Measurements from ENCODE around the gene GRM4. TPM values are rescaled to one million over a fixed set of nuclear protein-coding genes. Genes with fewer than 3 reads are reported as not detected.

The GRM4 gene
- total and polyA plus RNA-seq, 10 of the 15 experiments (the other 5 are each of a cell fraction or from before 2014, with no cell fraction given), result 0.01 to 0.31 (median 0.05) TPM; not detected in 2

DNA sequence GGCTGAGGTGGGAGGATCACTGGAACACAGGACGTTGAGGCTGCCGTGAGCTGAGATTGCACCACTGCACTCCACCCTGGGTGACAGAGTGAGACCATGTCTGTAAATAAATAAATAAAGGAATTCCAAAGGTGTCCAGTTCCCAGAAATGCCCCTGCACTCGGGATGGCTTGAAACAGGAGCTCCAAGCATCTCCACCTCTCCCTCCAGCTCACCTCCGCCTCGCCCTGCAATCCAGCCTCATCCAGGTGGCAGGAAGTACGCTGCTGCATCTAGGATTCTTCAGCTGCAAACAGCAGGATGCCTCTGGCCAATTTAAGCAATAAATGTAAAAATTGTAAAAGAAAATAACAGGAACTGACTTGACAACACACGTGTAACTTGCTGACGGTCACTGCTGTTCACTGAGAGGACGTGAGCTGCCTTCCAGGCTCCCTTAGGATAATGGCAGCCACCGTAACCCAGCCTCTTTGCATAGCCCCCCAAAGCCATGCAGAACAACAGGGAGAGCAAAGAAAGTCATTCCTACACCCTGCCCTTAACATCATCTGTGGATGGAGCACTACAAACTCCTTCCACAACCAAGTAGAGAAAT lies 11.4 kb upstream of the GRM4 start:
- H3K36me3 ChIP-seq (ENCODE audit: control insufficient read depth in 2 of 2, insufficient read depth in 2 of 2, low read length in 1 of 2), result no peaks in the 10 kb centered on the region
- ChIA-PET RAD21 (ENCODE audit: unreplicated experiment) (no interaction called here), CTCF (interaction anchor here (0.6 to 4.1 kb wide), 3 partner anchors 12 to 1816 kb away, joined by 3 to 19 read pairs (median 4); no protein-coding TSS in a partner anchor), SMC1A (ENCODE audit: uncharacterized antibody, unreplicated experiment) (no interaction called here), POLR2A (no interaction called here)
- 10% methylated on average over 10 of the region's 10 CpGs for whole genome bisulfite sequencing (ENCODE audit: insufficient coverage, insufficient replicate concordance, low lambda C conversion rate, missing lambda C conversion rate)
- FAIRE-seq (no peak), ATAC-seq (no peak), DNase-seq (ENCODE audit: low read depth, low spot score) (no peak)
- peaks cover 3% of the 10 kb centered on the region; the same call in 1 of the 3 replicates for H3K9me3 ChIP-seq (replicated peaks; ENCODE audit: control insufficient read depth, insufficient read depth, low read length)
- in situ Hi-C loops (cut with MboI) (loop anchor here (5.0 to 10.0 kb wide), 2 partner anchors 103 to 390 kb away; no protein-coding TSS in a partner anchor), intact Hi-C loops (cut with micrococcal nuclease; ENCODE audit: unreplicated experiment) (loop anchor here (10.0 kb wide), 1 partner anchor 573 kb away; the partner anchor contains the start of gene BAK1)
- H3K27ac ChIP-seq (ENCODE audit: control insufficient read depth, insufficient read depth), result no peak overlapping the region
- H2AFZ ChIP-seq (ENCODE audit: control insufficient read depth, low read depth, low read length), result no peak overlapping the region
- no peak overlapping the region for H3K4me2 ChIP-seq (ENCODE audit: control insufficient read depth, insufficient read depth)
- no TSS peak for BruUV-seq (replicated peaks)
- H3K4me3 ChIP-seq, result no peak overlapping the region
- H3K4me1 ChIP-seq (ENCODE audit: control insufficient read depth, insufficient read depth, low read length), result peaks cover 10% of the 10 kb centered on the region
- H4K20me1 ChIP-seq (ENCODE audit: control insufficient read depth, insufficient read depth), result no peaks in the 10 kb centered on the region
- peaks cover 3% of the 10 kb centered on the region in 2 experiments; a peak in 3 of 4 replicates for H3K27me3 ChIP-seq (replicated peaks in 1 of 2; ENCODE audit: control insufficient read depth in 2 of 2, insufficient read depth in 2 of 2, low read length in 1 of 2)
- H3K9ac ChIP-seq (ENCODE audit: control insufficient read depth, insufficient read depth, low read length), result no peak overlapping the region
- H3K79me2 ChIP-seq (ENCODE audit: control insufficient read depth, insufficient read depth, low read length), result no peaks in the 10 kb centered on the region
- no peak for TF ChIP-seq RUNX3 (IDR thresholded peaks at IDR 0.05; ENCODE audit: low read length)
- TF ChIP-seq ZSCAN29 (IDR thresholded peaks at IDR 0.05), result no peak
- TF ChIP-seq, protein P1, sequence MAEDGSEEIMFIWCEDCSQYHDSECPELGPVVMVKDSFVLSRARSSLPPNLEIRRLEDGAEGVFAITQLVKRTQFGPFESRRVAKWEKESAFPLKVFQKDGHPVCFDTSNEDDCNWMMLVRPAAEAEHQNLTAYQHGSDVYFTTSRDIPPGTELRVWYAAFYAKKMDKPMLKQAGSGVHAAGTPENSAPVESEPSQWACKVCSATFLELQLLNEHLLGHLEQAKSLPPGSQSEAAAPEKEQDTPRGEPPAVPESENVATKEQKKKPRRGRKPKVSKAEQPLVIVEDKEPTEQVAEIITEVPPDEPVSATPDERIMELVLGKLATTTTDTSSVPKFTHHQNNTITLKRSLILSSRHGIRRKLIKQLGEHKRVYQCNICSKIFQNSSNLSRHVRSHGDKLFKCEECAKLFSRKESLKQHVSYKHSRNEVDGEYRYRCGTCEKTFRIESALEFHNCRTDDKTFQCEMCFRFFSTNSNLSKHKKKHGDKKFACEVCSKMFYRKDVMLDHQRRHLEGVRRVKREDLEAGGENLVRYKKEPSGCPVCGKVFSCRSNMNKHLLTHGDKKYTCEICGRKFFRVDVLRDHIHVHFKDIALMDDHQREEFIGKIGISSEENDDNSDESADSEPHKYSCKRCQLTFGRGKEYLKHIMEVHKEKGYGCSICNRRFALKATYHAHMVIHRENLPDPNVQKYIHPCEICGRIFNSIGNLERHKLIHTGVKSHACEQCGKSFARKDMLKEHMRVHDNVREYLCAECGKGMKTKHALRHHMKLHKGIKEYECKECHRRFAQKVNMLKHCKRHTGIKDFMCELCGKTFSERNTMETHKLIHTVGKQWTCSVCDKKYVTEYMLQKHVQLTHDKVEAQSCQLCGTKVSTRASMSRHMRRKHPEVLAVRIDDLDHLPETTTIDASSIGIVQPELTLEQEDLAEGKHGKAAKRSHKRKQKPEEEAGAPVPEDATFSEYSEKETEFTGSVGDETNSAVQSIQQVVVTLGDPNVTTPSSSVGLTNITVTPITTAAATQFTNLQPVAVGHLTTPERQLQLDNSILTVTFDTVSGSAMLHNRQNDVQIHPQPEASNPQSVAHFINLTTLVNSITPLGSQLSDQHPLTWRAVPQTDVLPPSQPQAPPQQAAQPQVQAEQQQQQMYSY (CRISPR knock-in tag; IDR thresholded peaks at IDR 0.05), result no peak
- TF ChIP-seq PAX8 (IDR thresholded peaks at IDR 0.05), result no peak
- no peak for TF ChIP-seq MYC (IDR thresholded peaks at IDR 0.05; ENCODE audit: insufficient read depth, insufficient read length, insufficient replicate concordance, low read length, severe bottlenecking)
- TF ChIP-seq SMC3 (IDR thresholded peaks at IDR 0.05; ENCODE audit: borderline replicate concordance, low read length), result no peak
- TF ChIP-seq NFYB (IDR thresholded peaks at IDR 0.05; ENCODE audit: insufficient read depth, low read depth, low read length), result no peak
- TF ChIP-seq ZNF274 (IDR thresholded peaks at IDR 0.05; ENCODE audit: insufficient read depth, insufficient read length), result no peak
- no peak for TF ChIP-seq MYB (IDR thresholded peaks at IDR 0.05; ENCODE audit: borderline replicate concordance, low read depth, low read length)
- no peak for TF ChIP-seq BRCA1 (IDR thresholded peaks at IDR 0.05; ENCODE audit: low read depth, low read length)
- TF ChIP-seq, protein P2, sequence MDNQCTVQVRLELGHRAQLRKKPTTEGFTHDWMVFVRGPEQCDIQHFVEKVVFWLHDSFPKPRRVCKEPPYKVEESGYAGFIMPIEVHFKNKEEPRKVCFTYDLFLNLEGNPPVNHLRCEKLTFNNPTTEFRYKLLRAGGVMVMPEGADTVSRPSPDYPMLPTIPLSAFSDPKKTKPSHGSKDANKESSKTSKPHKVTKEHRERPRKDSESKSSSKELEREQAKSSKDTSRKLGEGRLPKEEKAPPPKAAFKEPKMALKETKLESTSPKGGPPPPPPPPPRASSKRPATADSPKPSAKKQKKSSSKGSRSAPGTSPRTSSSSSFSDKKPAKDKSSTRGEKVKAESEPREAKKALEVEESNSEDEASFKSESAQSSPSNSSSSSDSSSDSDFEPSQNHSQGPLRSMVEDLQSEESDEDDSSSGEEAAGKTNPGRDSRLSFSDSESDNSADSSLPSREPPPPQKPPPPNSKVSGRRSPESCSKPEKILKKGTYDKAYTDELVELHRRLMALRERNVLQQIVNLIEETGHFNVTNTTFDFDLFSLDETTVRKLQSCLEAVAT (IDR thresholded peaks at IDR 0.05), result no peak
- no peak for TF ChIP-seq TCF3 (IDR thresholded peaks at IDR 0.05; ENCODE audit: borderline replicate concordance, insufficient read depth, low read depth, low read length)
- no peak for TF ChIP-seq KDM1A (IDR thresholded peaks at IDR 0.05; ENCODE audit: borderline replicate concordance)
- TF ChIP-seq, protein P3, sequence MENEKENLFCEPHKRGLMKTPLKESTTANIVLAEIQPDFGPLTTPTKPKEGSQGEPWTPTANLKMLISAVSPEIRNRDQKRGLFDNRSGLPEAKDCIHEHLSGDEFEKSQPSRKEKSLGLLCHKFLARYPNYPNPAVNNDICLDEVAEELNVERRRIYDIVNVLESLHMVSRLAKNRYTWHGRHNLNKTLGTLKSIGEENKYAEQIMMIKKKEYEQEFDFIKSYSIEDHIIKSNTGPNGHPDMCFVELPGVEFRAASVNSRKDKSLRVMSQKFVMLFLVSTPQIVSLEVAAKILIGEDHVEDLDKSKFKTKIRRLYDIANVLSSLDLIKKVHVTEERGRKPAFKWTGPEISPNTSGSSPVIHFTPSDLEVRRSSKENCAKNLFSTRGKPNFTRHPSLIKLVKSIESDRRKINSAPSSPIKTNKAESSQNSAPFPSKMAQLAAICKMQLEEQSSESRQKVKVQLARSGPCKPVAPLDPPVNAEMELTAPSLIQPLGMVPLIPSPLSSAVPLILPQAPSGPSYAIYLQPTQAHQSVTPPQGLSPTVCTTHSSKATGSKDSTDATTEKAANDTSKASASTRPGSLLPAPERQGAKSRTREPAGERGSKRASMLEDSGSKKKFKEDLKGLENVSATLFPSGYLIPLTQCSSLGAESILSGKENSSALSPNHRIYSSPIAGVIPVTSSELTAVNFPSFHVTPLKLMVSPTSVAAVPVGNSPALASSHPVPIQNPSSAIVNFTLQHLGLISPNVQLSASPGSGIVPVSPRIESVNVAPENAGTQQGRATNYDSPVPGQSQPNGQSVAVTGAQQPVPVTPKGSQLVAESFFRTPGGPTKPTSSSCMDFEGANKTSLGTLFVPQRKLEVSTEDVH (IDR thresholded peaks at IDR 0.05; ENCODE audit: low read depth, partially characterized antibody), result no peak
- TF ChIP-seq ZNF384 (IDR thresholded peaks at IDR 0.05; ENCODE audit: borderline replicate concordance, low read depth, low read length), result no peak

Measured in GM12878 (cell line).